MCF 10A (cell line): ENCODE results near the gene KRT85. TPM values are rescaled to one million over a fixed set of nuclear protein-coding genes. Genes with fewer than 3 reads are reported as not detected.
"Not testable (repeated sequence)": the region's sequence is repeated elsewhere in the genome, so short reads cannot be mapped to it uniquely, and the experiment has no call there.

Experiments
- BruUV-seq: library from RNA; stranded (reverse); fragments of 400-500 nt; replicated peaks from 2 replicates; lab custom pipeline; 2021; lab: Mats Ljungman, UMichigan
- CTCF ChIA-PET: fragments of 300-600 bp; sonication (Branson Sonifier 250); formaldehyde crosslinking; extraction: SDS; loops from one replicate; lab custom pipeline; 2021; ENCODE audit warnings: antibody characterized with exemption, inconsistent platforms; lab: Yijun Ruan, JAX
- POLR2A ChIA-PET: fragments of 300-600, 350-650 bp; sonication (Branson Sonifier 250); formaldehyde crosslinking; extraction: SDS; loops from one replicate; lab custom pipeline; 2020; ENCODE audit warnings: antibody characterized with exemption, inconsistent platforms; lab: Yijun Ruan, JAX
- DNase-seq: peaks from one replicate; pipeline ENCODE4 v3.0.0-alpha.2; 2018; ENCODE audit not compliant: unreplicated experiment
- H3K27ac Mint-ChIP-seq: one replicate; pipeline ENCODE4 v1.8.0; 2022; ENCODE audit warnings: mild to moderate bottlenecking, low read depth, mixed read lengths; ENCODE audit not compliant: unreplicated experiment
- H3K27me3 Mint-ChIP-seq: one replicate; pipeline ENCODE4 v1.8.0; 2022; ENCODE audit warnings: mixed read lengths; ENCODE audit not compliant: insufficient read depth, unreplicated experiment
- H3K36me3 Mint-ChIP-seq: one replicate; pipeline ENCODE4 v1.8.0; 2022; ENCODE audit warnings: mild to moderate bottlenecking, moderate library complexity, mixed read lengths; ENCODE audit not compliant: insufficient read depth, unreplicated experiment
- H3K4me1 Mint-ChIP-seq: one replicate; pipeline ENCODE4 v1.8.0; 2022; ENCODE audit warnings: mixed read lengths; ENCODE audit not compliant: insufficient read depth, unreplicated experiment
- H3K4me3 Mint-ChIP-seq: one replicate; pipeline ENCODE4 v1.8.0; 2022; ENCODE audit warnings: mild to moderate bottlenecking, moderate library complexity, mixed read lengths; ENCODE audit not compliant: unreplicated experiment
- H3K9me3 Mint-ChIP-seq: one replicate; pipeline ENCODE4 v1.8.0; 2022; ENCODE audit warnings: mixed read lengths; ENCODE audit not compliant: unreplicated experiment
- CTCF ChIP-seq: fragments of 200-600 bp; IDR thresholded peaks from one replicate; pipeline ENCODE4 v1.8.0; 2022; ENCODE audit warnings: antibody characterized with exemption, mild to moderate bottlenecking; ENCODE audit not compliant: unreplicated experiment
- intact Hi-C: fragments of 100-400 bp; cut with micrococcal nuclease; formaldehyde crosslinking; loops from 2 replicates; pipeline ENCODE4 v1.14.1; 2022
- total RNA-seq: library from RNA; stranded (reverse); gene quantifications from 2 replicates; pipeline ENCODE4 v1.2.3, GENCODE V29; 2022

Gene KRT85
- total RNA-seq, 1 experiment from 2014 or later = 0.23 TPM

GRCh38 chr12:52414936-52415335, 47.7 kb upstream of the KRT85 start:
- POLR2A ChIA-PET = interaction anchor here (0.6 kb wide), 1 partner anchor 163 kb away, joined by 3 read pairs; no protein-coding TSS in a partner anchor
- no peak overlapping the region for H3K4me3 Mint-ChIP-seq
- intact Hi-C loops = no loop called here
- peaks cover 27% of the 10 kb centered on the region for H3K4me1 Mint-ChIP-seq
- BruUV-seq = no TSS peak
- H3K27me3 Mint-ChIP-seq = no peaks in the 10 kb centered on the region
- no peak for DNase-seq
- no peaks in the 10 kb centered on the region for H3K36me3 Mint-ChIP-seq
- CTCF ChIA-PET = interaction anchor here (0.6 kb wide), 1 partner anchor 19 kb away, joined by 3 read pairs; no protein-coding TSS in a partner anchor
- H3K9me3 Mint-ChIP-seq = no peaks in the 10 kb centered on the region
- peak overlapping the region; percentile 56 for H3K27ac Mint-ChIP-seq
- no peak for TF ChIP-seq CTCF

GRCh38 chr12:52413782-52414345, 46.6 kb upstream of the KRT85 start:
- no peaks in the 10 kb centered on the region for H3K9me3 Mint-ChIP-seq
- POLR2A ChIA-PET = interaction anchor here (0.7 kb wide), 1 partner anchor 41 kb away, joined by 3 read pairs; no protein-coding TSS in a partner anchor
- BruUV-seq = no TSS peak
- intact Hi-C loops = no loop called here
- H3K27ac Mint-ChIP-seq = no peak overlapping the region
- H3K4me3 Mint-ChIP-seq = no peak overlapping the region
- CTCF ChIA-PET = interaction anchor here (0.6 to 1.2 kb wide), 3 partner anchors 15 to 33 kb away, joined by 3 to 6 read pairs (median 5); no protein-coding TSS in a partner anchor
- DNase-seq = no peak
- H3K27me3 Mint-ChIP-seq = peaks cover 3% of the 10 kb centered on the region
- no peaks in the 10 kb centered on the region for H3K36me3 Mint-ChIP-seq
- no peak for TF ChIP-seq CTCF
- H3K4me1 Mint-ChIP-seq = peaks cover 22% of the 10 kb centered on the region

GRCh38 chr12:52413202-52413601, 45.9 kb upstream of the KRT85 start:
- Mint-ChIP-seq H3K9me3 (no peaks in the 10 kb centered on the region), H3K36me3 (no peaks in the 10 kb centered on the region), H3K27ac (peak overlapping the region; percentile 2), H3K27me3 (peaks cover 10% of the 10 kb centered on the region), H3K4me1 (peaks cover 22% of the 10 kb centered on the region), H3K4me3 (no peak overlapping the region)
- POLR2A ChIA-PET = interaction anchor here (0.7 kb wide), 1 partner anchor 42 kb away, joined by 3 read pairs; no protein-coding TSS in a partner anchor
- no peak for TF ChIP-seq CTCF
- DNase-seq = no peak
- CTCF ChIA-PET = interaction anchor here (1.0 to 1.2 kb wide), 3 partner anchors 15 to 93 kb away, joined by 4 to 6 read pairs (median 5); no protein-coding TSS in a partner anchor
- no TSS peak for BruUV-seq
- intact Hi-C loops = no loop called here

GRCh38 chr12:52411815-52412214, 44.5 kb upstream of the KRT85 start:
- Mint-ChIP-seq H3K36me3 (no peaks in the 10 kb centered on the region), H3K27me3 (peaks cover 12% of the 10 kb centered on the region), H3K4me3 (no peak overlapping the region), H3K9me3 (no peaks in the 10 kb centered on the region), H3K4me1 (peaks cover 13% of the 10 kb centered on the region), H3K27ac (no peak overlapping the region)
- no peak for DNase-seq
- intact Hi-C loops = no loop called here
- ChIA-PET CTCF (interaction anchor here (1.1 kb wide), 1 partner anchor 14 kb away, joined by 3 read pairs; no protein-coding TSS in a partner anchor), POLR2A (interaction anchor here (0.9 to 1.1 kb wide), 2 partner anchors 9 to 11 kb away, joined by 3 to 4 read pairs; no protein-coding TSS in a partner anchor)
- no peak for TF ChIP-seq CTCF
- no TSS peak for BruUV-seq

GRCh38 chr12:52410589-52411248, 43.4 kb upstream of the KRT85 start:
- BruUV-seq, H3K4me3 Mint-ChIP-seq, POLR2A ChIA-PET, DNase-seq, intact Hi-C loops, H3K27ac Mint-ChIP-seq, H3K4me1 Mint-ChIP-seq, H3K9me3 Mint-ChIP-seq, H3K36me3 Mint-ChIP-seq: not testable (repeated sequence)
- H3K27me3 Mint-ChIP-seq = peaks cover 12% of the 10 kb centered on the region
- CTCF ChIA-PET = interaction anchor here (0.6 kb wide), 1 partner anchor 726 kb away, joined by 3 read pairs; no protein-coding TSS in a partner anchor
